CD4-positive, alpha-beta T cell treated with Interleukin-15 for 4 hours (primary cell): ENCODE results near the gene SUPT3H.
A peak's percentile ranks its signal among the peaks of the same experiment; 100 is the strongest.
"Not testable (repeated sequence)": the region's sequence is repeated elsewhere in the genome, so short reads cannot be mapped to it uniquely, and the experiment has no call there.

Experiments used
- DNase-seq: peaks from one replicate; pipeline ENCODE4 v3.0.0-alpha.2; 2020; ENCODE audit warnings: low spot score

The SUPT3H gene

DNA sequence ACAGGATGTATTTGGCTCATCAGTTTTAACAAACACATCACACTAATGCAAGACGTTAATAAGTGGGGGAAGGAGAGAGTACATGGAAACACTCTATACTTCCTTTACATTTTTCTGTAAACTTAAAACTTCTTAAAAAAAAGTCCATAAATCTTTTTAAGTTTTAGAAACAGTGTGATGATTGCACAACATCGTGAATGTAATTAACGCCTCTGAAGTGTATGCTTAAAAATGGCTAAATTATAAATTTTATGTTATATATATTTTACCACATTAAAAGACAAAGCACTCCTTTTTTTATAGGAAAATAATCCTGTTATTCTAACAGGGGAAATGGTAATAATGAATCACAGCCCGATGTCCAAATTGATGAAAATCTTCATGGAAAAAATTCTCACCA, 193.7 kb downstream of the SUPT3H start:
- DNase-seq, result no peak

DNA sequence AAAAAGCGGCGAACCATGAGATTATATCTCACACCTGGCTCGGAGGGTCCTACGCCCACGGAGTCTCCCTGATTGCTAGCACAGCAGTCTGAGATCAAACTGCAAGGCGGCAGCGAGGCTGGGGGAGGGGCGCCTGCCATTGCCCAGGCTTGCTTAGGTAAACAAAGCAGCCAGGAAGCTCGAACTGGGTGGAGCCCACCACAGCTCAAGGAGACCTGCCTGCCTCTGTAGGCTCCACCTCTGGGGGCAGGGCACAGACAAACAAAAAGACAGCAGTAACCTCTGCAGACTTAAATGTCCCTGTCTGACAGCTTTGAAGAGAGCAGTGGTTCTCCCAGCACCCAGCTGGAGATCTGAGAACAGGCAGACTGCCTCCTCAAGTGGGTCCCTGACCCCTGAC, 201.4 kb downstream of the SUPT3H start:
- not testable (repeated sequence) for DNase-seq

DNA sequence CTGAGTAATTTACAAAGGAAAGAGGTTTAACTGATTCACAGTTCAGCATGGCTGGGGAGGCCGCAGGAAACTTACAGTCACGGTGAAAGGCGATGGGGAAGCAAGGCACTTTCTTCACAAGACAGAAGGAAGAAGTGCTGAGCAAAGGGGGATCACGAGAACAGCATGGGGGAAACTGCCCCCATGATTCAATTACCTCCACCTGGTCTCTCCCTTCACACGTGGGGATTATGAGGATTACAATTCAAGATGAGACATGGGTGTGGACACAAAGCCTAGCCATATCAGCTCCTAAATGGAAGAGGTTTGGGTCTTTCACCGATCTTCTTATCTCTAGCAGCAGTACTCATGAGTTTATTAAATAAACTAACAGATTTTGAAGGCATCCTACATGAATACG, 202.5 kb downstream of the SUPT3H start:
- DNase-seq, result no peak

DNA sequence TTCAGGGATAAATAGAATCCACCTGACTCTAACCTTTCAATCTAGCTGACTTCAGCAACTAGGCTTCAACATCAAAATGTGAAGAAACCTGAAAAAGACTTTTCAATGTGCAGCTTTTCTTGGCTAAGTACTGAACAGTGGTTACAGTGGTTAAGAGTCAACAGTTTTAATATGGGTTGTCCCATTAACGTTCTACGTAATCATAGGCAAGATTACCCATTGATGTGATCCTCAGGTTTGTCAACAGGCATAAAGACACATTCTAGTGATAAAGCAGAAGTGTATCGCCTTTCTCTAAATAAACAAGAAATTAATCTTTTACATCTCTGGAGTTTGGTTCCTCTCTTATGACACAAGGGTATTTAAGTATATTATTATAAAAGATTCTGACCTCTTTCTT, 203.7 kb downstream of the SUPT3H start:
- no peak for DNase-seq

DNA sequence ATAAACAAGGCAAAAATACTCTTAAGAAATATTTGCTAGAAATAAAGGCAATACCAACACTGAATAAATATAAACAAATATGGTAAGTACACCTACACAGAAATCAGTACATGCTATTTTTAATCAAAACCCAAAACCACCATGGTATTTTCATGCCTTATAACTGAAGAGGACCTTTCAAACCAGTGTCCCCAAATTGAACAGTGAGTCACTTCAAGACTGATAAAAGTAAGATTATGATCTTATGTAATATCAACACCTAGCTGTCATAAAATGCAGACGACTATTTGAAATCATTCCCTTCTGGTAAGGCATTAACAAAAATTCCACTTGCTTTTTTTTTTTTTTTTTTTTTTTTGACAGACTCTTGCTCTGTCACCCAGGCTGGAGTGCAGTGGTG, 206.4 kb downstream of the SUPT3H start:
- no peak for DNase-seq

DNA sequence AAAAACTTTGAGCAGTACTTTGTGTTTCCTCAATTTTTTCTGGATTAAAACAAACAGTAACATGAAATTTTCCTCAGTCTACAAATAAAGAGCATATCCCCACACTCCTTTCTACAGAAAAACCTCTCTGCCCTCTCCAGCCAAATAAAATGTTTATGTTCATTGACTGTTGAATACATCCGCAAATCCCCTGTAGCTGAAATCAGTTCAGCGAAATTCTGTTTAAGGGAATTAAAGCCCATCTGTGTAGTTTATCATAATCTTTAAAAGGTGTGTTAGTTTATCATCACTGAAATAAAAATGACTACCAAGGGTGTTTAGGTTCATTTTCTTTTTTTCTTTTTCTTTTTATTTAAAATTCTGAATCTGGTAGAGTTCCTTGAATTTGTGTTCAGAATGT, 207.4 kb downstream of the SUPT3H start:
- DNase-seq, result no peak

DNA sequence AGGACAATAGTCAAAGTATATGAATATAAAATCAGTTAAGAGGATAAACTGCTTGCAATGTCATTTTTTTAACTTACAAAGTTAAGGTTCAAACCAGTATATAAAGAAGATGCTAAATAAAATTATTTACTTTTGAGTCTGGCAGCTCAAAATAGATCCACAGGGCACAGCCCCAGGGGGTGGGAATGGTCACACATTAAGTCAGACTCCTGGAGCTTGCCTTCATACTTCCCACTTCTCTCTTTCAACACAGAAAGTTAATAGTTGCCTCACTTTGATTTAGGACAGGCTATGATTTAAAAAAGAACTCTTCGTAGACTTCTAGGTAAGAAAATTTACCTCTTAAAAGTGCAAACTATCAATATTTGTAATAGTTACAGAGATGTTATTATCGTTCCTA, 207.9 kb downstream of the SUPT3H start:
- DNase-seq, result no peak

DNA sequence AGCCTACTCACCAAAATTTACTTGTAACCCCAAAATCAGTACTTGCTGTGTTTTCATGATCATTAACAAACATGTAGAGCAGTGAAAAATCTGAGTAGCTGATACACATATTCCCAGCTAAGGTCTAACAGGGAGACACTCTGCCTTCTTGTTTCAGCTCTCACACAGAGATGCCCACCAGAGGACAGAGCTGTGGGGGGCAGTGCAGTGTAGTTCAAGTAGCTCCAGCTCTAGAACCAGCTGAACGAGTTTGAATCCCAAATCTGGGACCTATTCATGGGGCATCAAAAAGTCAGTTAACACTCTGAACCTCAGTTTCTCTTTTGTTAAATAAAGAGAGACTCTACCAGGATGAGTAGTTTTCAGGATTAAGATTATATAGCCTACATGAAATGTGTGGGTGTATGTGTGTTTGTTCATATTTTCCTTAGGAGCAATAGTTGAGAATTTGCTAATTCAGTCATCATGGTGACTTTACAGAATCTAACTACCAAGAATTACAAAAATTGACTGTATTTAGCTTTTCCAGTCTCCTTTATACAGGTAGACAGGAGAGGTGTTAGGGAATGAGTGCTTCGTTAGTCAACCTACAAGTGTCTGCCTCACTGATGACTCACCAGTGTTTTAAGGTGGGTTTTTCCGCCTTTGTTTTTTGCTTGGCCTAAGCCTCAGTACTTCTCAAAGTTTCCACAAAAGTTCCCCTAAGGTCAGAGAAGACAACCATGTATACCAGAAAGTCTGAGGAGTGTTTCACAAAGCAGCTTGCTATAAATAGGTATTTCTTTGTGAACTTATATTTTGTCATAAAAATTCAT, 213.6 kb downstream of the SUPT3H start:
- DNase-seq, result peak; percentile 32

DNA sequence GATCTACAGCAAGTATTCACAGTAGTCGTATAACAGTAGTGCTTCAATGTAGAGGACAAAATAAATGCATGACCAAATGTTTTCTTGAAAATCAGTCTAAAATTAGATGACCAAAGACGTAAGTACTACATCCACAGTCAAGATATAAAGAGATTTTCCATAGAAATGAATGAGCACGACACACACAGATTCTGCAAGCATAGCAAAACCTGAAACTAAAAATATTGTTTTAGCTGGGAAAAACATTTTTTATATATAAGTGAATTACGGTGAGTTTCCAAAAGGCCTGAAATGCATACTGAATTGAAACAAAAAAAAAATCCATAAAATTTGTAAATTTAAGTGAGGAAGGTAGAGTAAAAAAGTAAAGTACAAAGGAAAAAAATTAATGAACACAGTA, 217.4 kb downstream of the SUPT3H start:
- no peak for DNase-seq

DNA sequence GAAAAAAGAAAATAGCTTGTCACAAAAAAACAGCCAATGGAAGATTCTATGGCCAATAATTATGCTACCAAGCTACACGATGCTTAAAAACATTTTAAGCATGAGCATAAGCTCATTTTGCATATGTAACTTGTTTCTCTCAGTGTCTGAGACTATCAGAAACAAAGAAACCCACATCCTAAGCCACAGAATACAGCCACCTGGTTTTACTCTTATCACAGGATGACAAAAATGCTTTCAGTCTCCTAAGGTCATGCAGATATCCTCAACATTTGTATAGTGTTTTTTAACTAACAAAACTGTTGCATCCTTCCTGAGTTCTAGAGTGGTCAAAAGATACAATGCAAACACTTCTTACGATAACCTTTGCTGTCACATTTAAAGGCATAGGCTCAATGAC, 221.7 kb downstream of the SUPT3H start:
- DNase-seq, result peak; percentile 40

DNA sequence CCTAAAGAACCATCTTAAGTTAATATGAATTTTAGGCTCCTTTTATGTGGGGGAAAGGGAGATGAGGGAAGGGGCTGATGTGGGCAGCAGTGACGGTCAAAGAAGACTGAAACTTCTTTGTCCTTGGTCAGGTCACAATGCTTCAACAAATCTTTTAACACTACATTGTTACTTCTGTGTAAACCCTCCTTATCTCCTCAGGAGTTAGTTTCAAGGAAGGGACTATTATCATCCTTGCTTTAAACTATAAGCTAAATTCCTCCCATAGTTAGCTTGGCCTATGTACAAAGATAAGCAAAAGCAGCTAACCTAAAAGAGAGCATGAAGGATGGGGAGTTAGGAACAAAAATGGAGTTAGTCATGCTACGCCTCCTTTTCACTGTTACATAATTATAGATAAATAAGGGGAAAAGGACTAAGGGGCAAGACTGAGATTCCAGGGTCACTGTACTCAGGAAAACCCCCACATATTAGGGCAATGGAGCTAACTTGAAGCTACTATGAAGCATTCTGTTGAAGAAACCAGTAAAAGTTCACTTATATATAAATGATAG, 222.3 kb downstream of the SUPT3H start:
- DNase-seq, result no peak

DNA sequence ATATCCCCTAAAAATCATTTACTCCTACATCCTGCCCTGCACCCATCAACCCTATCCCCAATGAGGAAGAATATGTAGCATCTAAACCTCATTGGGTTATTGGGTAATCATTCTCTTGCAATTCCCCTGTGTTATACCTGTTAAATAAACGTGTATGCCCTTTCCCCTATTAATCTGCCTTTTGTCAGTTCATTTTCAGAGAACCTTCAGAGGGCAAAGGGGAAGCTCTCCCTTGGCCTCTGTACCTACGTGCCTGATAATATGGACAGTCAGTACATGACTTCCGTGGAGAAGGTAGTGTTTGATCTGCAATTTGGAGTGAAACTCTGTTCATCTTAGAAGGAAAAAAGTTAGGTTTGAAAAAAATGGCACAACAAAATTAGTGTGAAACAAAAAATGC, 223.1 kb downstream of the SUPT3H start:
- no peak for DNase-seq

DNA sequence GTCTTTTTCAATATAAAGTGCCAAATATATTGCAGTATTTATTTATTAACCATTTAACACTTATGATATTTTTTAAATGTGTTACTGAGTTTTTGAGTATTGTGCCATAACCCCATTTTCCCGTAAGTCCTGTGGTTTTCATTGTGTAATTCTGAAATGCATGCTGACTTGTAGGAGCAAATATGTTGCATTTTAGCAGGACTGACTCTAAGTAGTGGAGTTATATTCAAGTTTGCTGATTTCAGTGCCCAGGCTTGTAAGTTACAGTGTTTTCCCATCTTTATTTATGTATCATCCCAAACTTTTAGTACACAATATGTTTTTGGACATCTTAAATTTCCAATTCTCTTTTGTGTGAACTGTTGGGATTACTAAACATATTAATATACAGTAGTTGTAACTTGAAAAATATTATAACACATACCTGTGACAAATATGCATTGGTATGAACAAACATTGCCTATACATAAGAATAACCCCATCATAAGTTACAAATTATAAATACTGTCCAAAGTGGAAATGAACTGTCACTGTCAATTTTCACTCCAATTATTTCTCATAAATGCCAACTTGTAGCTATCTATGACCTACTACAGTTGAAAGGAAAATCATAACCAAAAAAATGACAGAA, 228.9 kb downstream of the SUPT3H start:
- no peak for DNase-seq

DNA sequence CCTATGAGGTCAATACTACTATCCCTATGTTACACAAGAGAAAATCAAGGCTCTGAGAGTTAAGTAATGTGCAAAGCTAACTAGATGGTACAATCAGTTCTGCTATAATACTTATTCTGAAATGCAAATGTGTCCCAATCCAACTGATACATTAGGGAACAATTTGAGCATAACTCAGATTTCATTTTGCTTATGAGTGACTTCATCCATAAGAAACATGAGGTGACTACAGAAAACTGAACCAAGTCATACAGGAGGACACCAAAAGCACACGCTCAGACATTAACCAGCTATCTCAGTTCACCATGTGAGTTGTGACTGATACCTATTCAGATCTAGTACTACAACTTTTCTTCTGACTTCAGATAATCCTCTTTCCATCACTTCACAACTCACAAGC, 229.5 kb downstream of the SUPT3H start:
- DNase-seq, result no peak

DNA sequence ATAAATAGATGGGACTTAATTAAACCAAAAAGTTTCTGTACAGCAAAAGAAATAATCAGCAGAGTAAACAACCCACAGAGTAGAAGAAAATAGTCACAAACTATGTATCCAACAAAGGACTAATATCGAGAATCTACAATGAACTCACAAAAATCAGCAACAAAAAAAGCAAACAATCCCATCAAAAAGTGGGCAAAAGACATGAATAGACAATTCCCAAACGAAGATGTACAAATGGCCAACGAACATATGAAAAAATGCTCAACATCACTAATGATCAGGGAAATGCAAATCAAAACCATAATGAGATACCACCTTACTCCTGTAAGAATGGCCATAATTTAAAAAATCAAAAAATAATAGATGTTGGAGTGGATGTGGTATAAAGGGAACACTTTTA, 232.1 kb downstream of the SUPT3H start:
- not testable (repeated sequence) for DNase-seq

DNA sequence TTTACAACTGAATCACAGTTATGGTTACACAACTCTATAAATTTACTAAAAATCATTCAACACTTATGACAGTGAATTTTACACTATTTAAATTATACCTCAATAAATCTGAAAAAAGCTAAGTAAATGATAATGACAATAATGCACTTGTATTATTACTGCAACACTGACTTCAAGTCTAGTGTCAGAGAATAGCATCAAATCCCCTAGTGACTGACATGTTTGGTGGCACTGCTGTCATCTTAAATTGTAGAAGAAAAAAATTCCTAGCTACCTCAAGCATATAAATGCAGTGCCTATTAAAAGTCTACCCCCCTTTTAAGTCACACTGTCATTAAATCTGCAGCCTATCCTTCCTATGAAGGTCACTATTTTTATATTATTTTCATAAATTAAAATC, 239.0 kb downstream of the SUPT3H start:
- DNase-seq, result no peak

DNA sequence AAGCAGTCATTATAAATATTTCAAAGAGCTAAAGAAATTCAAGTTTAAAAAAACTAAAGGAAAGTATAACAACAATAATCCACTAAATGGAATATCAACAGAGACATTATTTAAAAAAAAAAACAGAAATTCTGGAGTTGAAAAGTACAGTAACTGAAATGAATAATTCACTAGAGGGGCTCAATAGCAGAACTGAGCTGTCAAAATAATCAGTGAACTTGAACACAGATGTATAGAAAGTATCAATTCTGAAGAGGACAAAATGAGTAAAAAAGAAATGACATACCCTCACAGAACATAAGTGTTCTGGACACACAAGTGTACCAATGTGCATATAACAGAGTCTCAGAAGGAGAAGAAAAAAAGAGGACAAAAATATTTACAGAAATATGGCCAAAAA, 241.2 kb downstream of the SUPT3H start:
- no peak for DNase-seq

DNA sequence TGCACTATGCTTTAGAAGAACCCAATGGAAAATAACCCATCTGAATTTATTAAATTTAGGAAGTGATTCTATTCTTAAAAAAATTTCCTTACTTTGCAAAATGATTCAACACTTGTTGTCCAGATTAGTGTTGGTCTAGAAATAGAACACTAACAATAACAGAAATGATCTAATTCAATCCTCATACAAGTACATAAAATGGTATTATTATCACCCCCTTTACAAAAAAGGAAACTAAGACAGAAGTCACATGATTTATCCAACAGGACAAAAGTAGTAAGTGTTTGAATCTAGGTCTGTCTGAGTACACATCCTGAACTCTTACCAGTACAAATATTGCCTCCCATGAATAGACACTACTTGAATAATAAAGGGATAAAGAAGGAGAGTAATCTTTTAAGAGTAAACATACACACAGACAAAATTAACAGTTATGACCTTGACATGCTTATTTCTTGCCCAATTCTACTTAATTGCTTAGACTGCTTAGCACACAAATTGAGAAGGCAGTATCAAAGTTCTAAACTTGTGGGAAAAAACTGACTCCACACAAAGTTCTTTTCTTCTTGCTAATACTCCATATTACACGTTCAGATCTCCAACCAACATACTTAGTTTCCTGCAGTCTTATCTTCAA, 245.0 kb downstream of the SUPT3H start:
- no peak for DNase-seq

DNA sequence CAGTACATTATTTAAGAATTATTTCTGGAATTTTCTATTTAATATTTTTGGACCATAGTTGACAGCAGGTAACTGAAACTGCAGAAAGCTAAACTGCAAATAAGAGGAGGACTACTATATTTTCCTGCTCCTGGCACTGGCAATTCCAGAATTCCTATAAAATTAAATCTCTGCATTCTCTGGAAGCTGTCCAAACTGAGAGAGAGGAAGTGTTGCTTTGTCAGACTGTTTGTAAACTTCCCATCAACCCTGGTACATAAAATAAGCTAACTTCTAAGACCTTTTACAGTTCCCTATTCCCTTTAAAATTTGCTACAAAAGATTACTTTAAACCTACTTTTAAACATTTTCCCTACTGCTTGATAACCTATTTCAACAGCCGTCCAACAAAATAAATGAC, 245.7 kb downstream of the SUPT3H start:
- DNase-seq, result no peak

DNA sequence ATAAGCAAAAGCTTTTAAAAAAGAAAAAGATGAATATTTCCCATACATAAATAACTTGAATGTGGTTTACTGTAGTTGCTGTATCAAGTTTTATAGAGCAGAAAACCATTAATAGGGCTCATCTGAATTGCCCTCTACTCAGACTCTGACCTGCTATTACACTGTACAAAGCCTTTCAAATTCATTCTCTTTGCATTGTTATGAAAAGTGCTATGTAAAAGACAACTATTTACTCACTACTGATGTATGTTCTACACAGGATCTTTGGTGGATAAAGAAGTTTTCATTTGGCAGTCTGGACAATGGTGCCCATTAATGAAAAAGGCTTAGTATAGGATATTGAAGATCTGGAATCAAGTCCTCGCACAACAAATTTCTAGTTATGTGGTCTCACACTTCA, 248.7 kb downstream of the SUPT3H start:
- no peak for DNase-seq

DNA sequence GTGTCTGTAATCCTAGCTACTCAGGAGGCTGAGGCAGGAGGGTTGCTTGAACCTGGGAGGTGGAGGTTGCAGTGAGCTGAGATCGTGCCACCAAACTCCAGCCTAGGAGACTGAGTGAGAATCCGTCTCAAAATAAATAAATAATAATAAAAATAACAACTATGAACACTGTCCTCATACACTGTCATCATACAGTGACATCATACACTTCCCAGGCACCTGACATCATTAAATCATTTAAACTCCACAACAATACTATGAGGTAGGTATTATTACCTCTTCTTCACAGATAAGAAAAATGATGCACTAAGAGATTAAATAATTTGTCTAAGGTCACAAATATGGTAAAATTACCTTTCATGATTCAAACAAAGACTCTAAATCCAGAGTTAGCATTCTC, 250.5 kb downstream of the SUPT3H start:
- no peak for DNase-seq

DNA sequence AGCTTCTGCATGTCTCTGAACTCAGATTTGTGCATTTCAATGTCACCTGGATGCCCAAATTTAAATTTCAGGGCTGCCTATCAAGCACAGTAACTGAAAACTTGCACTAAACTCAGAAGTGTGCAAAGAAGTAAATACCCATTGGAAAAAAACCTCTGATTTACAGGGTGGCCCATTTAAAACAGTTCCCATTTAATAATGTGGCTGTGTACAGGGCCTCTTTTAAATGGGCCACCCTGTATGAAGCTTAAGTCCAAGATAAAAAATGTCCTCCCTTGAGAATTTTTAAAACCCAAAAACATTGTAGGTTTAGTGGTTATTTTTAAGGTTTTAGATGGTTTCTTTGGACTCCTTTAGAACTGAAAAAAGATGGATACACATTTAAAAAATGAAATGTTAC, 251.7 kb downstream of the SUPT3H start:
- DNase-seq, result no peak

DNA sequence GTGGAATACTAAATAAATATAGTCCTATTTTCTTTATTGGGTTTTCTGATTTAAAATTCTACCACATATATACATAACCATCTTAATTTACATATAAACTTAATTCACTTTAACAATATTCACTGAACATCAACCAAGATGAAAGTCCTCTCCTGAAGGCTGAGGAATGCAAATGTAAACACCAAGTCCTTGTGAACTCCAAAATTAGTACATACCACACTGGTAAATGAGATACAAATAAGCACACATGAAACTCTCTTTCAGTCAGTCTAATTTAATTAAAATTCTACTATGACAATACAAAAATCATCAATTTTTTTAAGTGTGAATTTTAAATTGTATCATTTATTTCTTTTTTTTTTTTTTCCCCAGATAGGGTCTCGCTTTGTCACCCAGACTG, 254.7 kb downstream of the SUPT3H start:
- no peak for DNase-seq
